ENCODE measurements around the gene ATRAID.

Gene ATRAID

DNA sequence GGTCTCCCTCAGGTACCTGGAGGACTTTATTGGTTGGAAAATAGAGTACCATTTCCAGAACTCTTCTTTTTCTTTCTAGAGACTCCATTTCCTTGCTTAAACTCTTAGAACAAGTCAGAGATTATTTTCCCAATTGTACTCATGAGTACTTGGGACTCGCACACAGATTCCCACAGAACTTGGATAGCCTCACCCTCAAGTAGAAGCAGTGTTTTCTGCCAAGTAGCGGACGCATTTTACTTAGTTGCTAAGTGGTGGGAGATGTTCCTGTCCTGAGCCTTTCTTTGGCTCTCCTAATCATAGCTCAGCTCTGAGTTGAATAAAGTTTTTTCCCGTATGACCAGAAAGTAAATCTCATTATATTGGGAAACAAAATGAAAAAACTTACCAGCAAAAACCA lies 33.8 kb downstream of the ATRAID start:
- Histone ChIP-seq H3K4ac (ENCODE audit: low read depth, low read length) (no peak overlapping the region), H4K8ac (ENCODE audit: low read depth, low read length) (no peak overlapping the region), H3K36me3 (ENCODE audit: control insufficient read depth in 1 of 2, insufficient read depth in 2 of 2, low read length in 2 of 2) (peaks cover 38 to 45% of the 10 kb centered on the region in 2 experiments)

DNA sequence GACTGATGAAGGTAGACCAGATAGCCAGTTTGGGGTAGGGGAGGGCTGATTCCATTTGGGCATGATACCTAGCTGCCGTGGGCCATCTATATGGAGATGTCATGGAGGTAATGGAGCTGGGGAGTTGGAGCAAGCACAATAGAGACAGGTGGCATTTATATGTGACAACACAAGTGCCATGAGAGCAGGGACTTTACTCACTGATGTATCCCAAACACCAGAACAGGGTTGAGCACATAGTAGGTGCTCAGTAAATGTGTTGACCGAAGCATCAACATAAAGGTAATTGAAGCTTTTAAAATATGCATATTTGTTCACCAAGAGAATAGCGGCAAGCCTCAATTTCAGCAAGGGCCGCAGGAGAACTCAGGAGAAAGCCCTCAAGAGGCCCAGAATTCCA lies 36.1 kb downstream of the ATRAID start:
- H3K4me3 ChIP-seq (ENCODE audit: low read depth, low read length), result no peak overlapping the region
- H3K18ac ChIP-seq (ENCODE audit: low read length), result no peak overlapping the region
- no peaks in the 10 kb centered on the region for H3K79me1 ChIP-seq (ENCODE audit: low read length)
- H3K4ac ChIP-seq (ENCODE audit: low read depth, low read length), result no peak overlapping the region
- H3K23ac ChIP-seq (ENCODE audit: low read length), result no peak overlapping the region
- no peak for DNase-seq
- H2AFZ ChIP-seq (ENCODE audit: insufficient read depth, low read length, poor library complexity), result no peak overlapping the region
- H2BK120ac ChIP-seq (ENCODE audit: insufficient read depth, low read length, poor library complexity), result no peak overlapping the region
- no peaks in the 10 kb centered on the region for H3K27me3 ChIP-seq (ENCODE audit: insufficient read depth, low read length)
- H3K9ac ChIP-seq (ENCODE audit: low read length), result no peak overlapping the region
- no peaks in the 10 kb centered on the region for H3K4me1 ChIP-seq (ENCODE audit: control insufficient read depth in 1 of 2, insufficient read depth in 2 of 2, low read length in 2 of 2)
- H4K91ac ChIP-seq (ENCODE audit: low read depth, low read length), result no peak overlapping the region
- H3K14ac ChIP-seq (ENCODE audit: low read length), result no peak overlapping the region
- H3K36me3 ChIP-seq (ENCODE audit: control insufficient read depth in 1 of 2, insufficient read depth in 2 of 2, low read length in 2 of 2), result peaks cover 15 to 22% of the 10 kb centered on the region in 2 experiments
- no peak overlapping the region for H3K27ac ChIP-seq (ENCODE audit: low read depth, low read length)
- H2AK5ac ChIP-seq (ENCODE audit: low read length), result no peak overlapping the region
- no peaks in the 10 kb centered on the region for H3K79me2 ChIP-seq (ENCODE audit: control insufficient read depth, insufficient read depth, low read length, poor library complexity)
- no peak overlapping the region for H4K12ac ChIP-seq (ENCODE audit: low read depth, low read length)
- WGBS (ENCODE audit: extremely low coverage, insufficient coverage, insufficient read length), result no CpG with 5 or more reads among the region's 4 CpGs
- H3K9me3 ChIP-seq (ENCODE audit: insufficient read depth, low read depth, low read length), result no peaks in the 10 kb centered on the region
- H2BK5ac ChIP-seq (ENCODE audit: low read depth, low read length, poor library complexity), result no peak overlapping the region
- no peak overlapping the region for H3K4me2 ChIP-seq (ENCODE audit: low read length)
- H4K8ac ChIP-seq (ENCODE audit: low read depth, low read length), result no peak overlapping the region
- H2BK12ac ChIP-seq (ENCODE audit: low read length), result no peak overlapping the region

More for the DNA sequence above, 33.8 kb downstream of the ATRAID start:
- Histone ChIP-seq H3K4me1 (ENCODE audit: control insufficient read depth in 1 of 2, insufficient read depth in 2 of 2, low read length in 2 of 2) (no peaks in the 10 kb centered on the region), H2AFZ (ENCODE audit: insufficient read depth, low read length, poor library complexity) (no peak overlapping the region), H3K9ac (ENCODE audit: low read length) (no peak overlapping the region), H3K4me3 (ENCODE audit: low read depth, low read length) (no peak overlapping the region), H2BK12ac (ENCODE audit: low read length) (no peak overlapping the region), H3K4me2 (ENCODE audit: low read length) (no peak overlapping the region), H2BK5ac (ENCODE audit: low read depth, low read length, poor library complexity) (no peak overlapping the region), H2BK120ac (ENCODE audit: insufficient read depth, low read length, poor library complexity) (no peak overlapping the region), H3K27ac (ENCODE audit: low read depth, low read length) (no peak overlapping the region), H3K23ac (ENCODE audit: low read length) (no peak overlapping the region), H3K9me3 (ENCODE audit: insufficient read depth, low read depth, low read length) (peaks cover 2% of the 10 kb centered on the region), H3K14ac (ENCODE audit: low read length) (no peak overlapping the region), H3K27me3 (ENCODE audit: insufficient read depth, low read length) (no peaks in the 10 kb centered on the region), H3K18ac (ENCODE audit: low read length) (no peak overlapping the region), H4K12ac (ENCODE audit: low read depth, low read length) (no peak overlapping the region), H4K91ac (ENCODE audit: low read depth, low read length) (no peak overlapping the region), H3K79me2 (ENCODE audit: control insufficient read depth, insufficient read depth, low read length, poor library complexity) (no peaks in the 10 kb centered on the region), H2AK5ac (ENCODE audit: low read length) (no peak overlapping the region), H3K79me1 (ENCODE audit: low read length) (no peaks in the 10 kb centered on the region)
- no peak for DNase-seq
- no CpG with 5 or more reads among the region's 4 CpGs for WGBS (ENCODE audit: extremely low coverage, insufficient coverage, insufficient read length)

DNA sequence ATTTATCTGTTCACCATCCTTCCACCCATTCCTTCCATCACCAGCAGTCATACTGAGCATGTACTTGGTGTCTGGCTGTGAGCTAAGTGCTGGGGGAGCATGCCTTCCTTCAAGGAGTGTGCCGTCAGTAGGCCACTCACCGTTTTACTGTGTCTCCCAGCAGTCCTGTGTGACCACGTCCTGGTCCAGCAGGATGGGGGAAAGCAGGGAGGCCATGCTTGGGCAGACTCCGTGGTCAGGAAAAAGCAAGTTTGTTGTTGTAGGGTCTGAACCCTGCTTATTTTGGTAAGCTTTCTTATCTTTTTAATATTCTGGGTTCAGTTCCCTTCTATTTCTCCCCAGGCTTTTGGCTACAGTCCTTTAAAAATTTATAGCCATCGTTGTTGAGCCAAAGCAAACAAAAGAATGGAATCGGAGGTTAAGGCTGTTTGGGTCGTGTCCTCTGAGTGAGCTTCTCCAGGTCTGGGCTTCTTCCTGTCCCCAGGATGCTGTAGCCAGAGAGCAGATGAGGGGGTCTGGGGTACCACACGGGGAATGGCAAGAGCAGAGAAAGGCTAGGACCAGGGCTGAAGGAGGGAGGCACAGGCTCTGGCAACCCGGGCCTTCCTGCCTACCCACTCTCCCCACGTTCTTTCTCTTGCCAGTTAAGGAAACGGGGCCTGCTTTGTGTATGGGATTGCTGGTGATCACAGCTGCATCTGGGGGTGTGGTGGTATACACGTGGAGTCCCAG lies 37.5 kb downstream of the ATRAID start:
- Histone ChIP-seq H4K91ac (ENCODE audit: low read depth, low read length) (no peak overlapping the region), H3K4ac (ENCODE audit: low read depth, low read length) (no peak overlapping the region), H2BK120ac (ENCODE audit: insufficient read depth, low read length, poor library complexity) (no peak overlapping the region), H3K36me3 (ENCODE audit: control insufficient read depth in 1 of 2, insufficient read depth in 2 of 2, low read length in 2 of 2) (peaks cover under 1 to 8% of the 10 kb centered on the region in 2 experiments), H3K79me1 (ENCODE audit: low read length) (no peaks in the 10 kb centered on the region), H3K27me3 (ENCODE audit: insufficient read depth, low read length) (no peaks in the 10 kb centered on the region), H3K9ac (ENCODE audit: low read length) (no peak overlapping the region), H3K23ac (ENCODE audit: low read length) (no peak overlapping the region), H2BK12ac (ENCODE audit: low read length) (no peak overlapping the region), H3K4me1 (ENCODE audit: control insufficient read depth in 1 of 2, insufficient read depth in 2 of 2, low read length in 2 of 2) (no peaks in the 10 kb centered on the region), H3K18ac (ENCODE audit: low read length) (no peak overlapping the region), H2BK5ac (ENCODE audit: low read depth, low read length, poor library complexity) (no peak overlapping the region), H3K4me3 (ENCODE audit: low read depth, low read length) (no peak overlapping the region), H4K8ac (ENCODE audit: low read depth, low read length) (no peak overlapping the region), H4K12ac (ENCODE audit: low read depth, low read length) (no peak overlapping the region), H3K14ac (ENCODE audit: low read length) (no peak overlapping the region), H3K9me3 (ENCODE audit: insufficient read depth, low read depth, low read length) (no peaks in the 10 kb centered on the region), H2AK5ac (ENCODE audit: low read length) (no peak overlapping the region), H2AFZ (ENCODE audit: insufficient read depth, low read length, poor library complexity) (no peak overlapping the region), H3K4me2 (ENCODE audit: low read length) (no peak overlapping the region), H3K27ac (ENCODE audit: low read depth, low read length) (no peak overlapping the region), H3K79me2 (ENCODE audit: control insufficient read depth, insufficient read depth, low read length, poor library complexity) (no peaks in the 10 kb centered on the region)
- no CpG with 5 or more reads among the region's 12 CpGs for WGBS (ENCODE audit: extremely low coverage, insufficient coverage, insufficient read length)
- DNase-seq, result no peak

DNA sequence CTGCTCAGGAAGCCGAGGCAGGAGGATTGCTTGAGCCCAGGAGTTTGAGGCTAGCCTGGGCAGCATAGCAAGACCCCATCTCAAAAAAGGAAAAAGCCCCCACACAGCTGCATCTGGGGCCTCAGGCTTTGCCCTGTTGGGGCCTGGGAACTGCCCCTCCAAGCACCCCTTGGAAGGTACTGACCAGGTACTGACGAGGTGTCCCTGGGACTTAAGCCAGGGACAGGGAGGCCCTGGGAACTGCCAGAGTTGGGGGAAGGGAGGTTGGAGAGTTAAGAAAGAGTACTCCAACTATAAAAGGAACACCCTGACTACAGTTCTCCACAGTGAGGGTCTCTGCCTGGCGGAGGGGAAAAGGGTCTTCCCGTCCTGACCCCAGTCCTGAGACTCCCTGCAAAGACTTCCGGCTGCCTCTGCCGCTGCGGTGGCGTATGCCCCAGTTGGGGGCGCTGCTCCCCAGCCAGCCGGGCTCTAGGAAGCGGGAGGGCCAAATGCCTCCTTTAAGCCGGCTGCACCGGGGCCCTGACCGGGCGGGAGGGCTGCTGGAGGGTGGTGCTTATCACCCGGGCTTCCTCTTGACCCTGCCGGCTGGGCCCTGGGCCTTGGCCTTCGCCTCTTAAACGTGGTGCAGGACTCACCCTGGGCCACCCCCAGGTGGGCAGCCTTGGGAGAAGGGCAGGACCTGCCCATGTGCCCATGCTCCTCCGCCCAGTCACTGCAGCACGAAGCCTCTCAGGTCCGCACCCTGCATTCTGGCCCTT lies 38.2 kb downstream of the ATRAID start:
- Histone ChIP-seq H3K27me3 (ENCODE audit: insufficient read depth, low read length) (no peaks in the 10 kb centered on the region), H2AFZ (ENCODE audit: insufficient read depth, low read length, poor library complexity) (no peak overlapping the region), H3K23ac (ENCODE audit: low read length) (no peak overlapping the region), H2BK120ac (ENCODE audit: insufficient read depth, low read length, poor library complexity) (no peak overlapping the region), H3K79me2 (ENCODE audit: control insufficient read depth, insufficient read depth, low read length, poor library complexity) (no peaks in the 10 kb centered on the region), H3K9me3 (ENCODE audit: insufficient read depth, low read depth, low read length) (no peaks in the 10 kb centered on the region), H3K4me2 (ENCODE audit: low read length) (peak overlapping the region; percentile 19), H4K8ac (ENCODE audit: low read depth, low read length) (peak overlapping the region; percentile 24), H3K27ac (ENCODE audit: low read depth, low read length) (no peak overlapping the region), H3K36me3 (ENCODE audit: control insufficient read depth in 1 of 2, insufficient read depth in 2 of 2, low read length in 2 of 2) (peaks cover 0 to 2% of the 10 kb centered on the region in 2 experiments), H3K4me1 (ENCODE audit: control insufficient read depth in 1 of 2, insufficient read depth in 2 of 2, low read length in 2 of 2) (no peaks in the 10 kb centered on the region), H4K91ac (ENCODE audit: low read depth, low read length) (no peak overlapping the region), H3K79me1 (ENCODE audit: low read length) (no peaks in the 10 kb centered on the region), H2BK5ac (ENCODE audit: low read depth, low read length, poor library complexity) (no peak overlapping the region), H3K4me3 (ENCODE audit: low read depth, low read length) (no peak overlapping the region), H3K4ac (ENCODE audit: low read depth, low read length) (no peak overlapping the region), H2BK12ac (ENCODE audit: low read length) (no peak overlapping the region), H3K9ac (ENCODE audit: low read length) (no peak overlapping the region), H4K12ac (ENCODE audit: low read depth, low read length) (peak overlapping the region; percentile 31), H3K18ac (ENCODE audit: low read length) (no peak overlapping the region), H3K14ac (ENCODE audit: low read length) (no peak overlapping the region), H2AK5ac (ENCODE audit: low read length) (no peak overlapping the region)
- WGBS (ENCODE audit: extremely low coverage, insufficient coverage, insufficient read length), result no CpG with 5 or more reads among the region's 22 CpGs
- DNase-seq, result peak in 1 of 2 donors; percentile 25

Data from trophoblast cell (in vitro differentiated cells and primary cell).